Esophagus muscularis mucosa (tissue), 4 donors: ENCODE measurements around the gene UPK1B.
"Not testable (repeated sequence)": the region's sequence is repeated elsewhere in the genome, so short reads cannot be mapped to it uniquely, and the experiment has no call there.

ENCODE experiments used
- CTCF ChIP-seq, 3 experiments: fragments of 200-600 bp in 2 of 3; fragments of 450-650 bp in 1 of 3; sonication (generic) in 2 of 3; IDR thresholded peaks; one replicate each; pipeline ENCODE4 v1.5.1; 2017 to 2019; ENCODE audit warnings: antibody characterized with exemption in 3 of 3, mild to moderate bottlenecking in 2 of 3, moderate library complexity in 1 of 3
- EP300 ChIP-seq: sonication (generic); formaldehyde crosslinking; IDR thresholded peaks from one replicate; pipeline ENCODE4 v1.6.1; 2017; ENCODE audit warnings: antibody characterized with exemption
- POLR2A ChIP-seq: fragments of 450-650 bp; IDR thresholded peaks from one replicate; pipeline ENCODE4 v1.6.1; 2017; ENCODE audit warnings: antibody characterized with exemption, moderate library complexity, mild to moderate bottlenecking, low read depth
- POLR2AphosphoS5 ChIP-seq, 2 donors: sonication (generic); formaldehyde crosslinking; IDR thresholded peaks; one replicate each; pipeline ENCODE4 v1.6.1; 2017; ENCODE audit warnings: antibody characterized with exemption in 2 of 2

GRCh38 chr3:119242387-119243057 is 69.1 kb downstream of the UPK1B start:
- not testable (repeated sequence) for TF ChIP-seq EP300; POLR2A; CTCF (IDR thresholded peaks at IDR 0.05); POLR2AphosphoS5 (IDR thresholded peaks at IDR 0.05)
